Measurements from ENCODE around the gene BROX. TPM values are rescaled to one million over a fixed set of nuclear protein-coding genes. Genes with fewer than 3 reads are reported as not detected.

Gene BROX
- total RNA-seq, 2 donors from 2014 or later: 56.8 to 79.8 TPM

DNA sequence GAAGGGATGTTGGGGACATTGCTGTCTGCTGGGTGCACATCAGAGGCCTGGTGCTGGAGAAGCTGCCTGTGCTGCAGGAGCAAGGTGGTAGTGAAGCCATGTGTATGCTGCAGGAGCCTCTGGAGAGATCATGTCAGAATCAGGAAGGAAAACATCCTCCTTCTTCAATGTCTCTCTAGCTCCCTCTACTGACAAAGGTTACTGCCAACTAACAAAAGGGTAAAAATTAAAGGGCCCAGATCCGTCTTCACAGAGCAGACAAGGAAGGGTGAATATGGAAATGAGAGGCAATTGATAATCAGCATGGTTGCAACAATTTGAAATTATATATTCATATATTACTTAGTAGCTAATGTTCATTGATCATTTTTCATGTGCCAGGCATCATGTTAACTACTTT is 56.8 kb downstream of the BROX start:
- no peaks in the 10 kb centered on the region for H3K4me1 ChIP-seq
- no peak overlapping the region for H3K9ac ChIP-seq (ENCODE audit: low read depth in 2 of 2, low read length in 2 of 2)
- TF ChIP-seq, protein P1, sequence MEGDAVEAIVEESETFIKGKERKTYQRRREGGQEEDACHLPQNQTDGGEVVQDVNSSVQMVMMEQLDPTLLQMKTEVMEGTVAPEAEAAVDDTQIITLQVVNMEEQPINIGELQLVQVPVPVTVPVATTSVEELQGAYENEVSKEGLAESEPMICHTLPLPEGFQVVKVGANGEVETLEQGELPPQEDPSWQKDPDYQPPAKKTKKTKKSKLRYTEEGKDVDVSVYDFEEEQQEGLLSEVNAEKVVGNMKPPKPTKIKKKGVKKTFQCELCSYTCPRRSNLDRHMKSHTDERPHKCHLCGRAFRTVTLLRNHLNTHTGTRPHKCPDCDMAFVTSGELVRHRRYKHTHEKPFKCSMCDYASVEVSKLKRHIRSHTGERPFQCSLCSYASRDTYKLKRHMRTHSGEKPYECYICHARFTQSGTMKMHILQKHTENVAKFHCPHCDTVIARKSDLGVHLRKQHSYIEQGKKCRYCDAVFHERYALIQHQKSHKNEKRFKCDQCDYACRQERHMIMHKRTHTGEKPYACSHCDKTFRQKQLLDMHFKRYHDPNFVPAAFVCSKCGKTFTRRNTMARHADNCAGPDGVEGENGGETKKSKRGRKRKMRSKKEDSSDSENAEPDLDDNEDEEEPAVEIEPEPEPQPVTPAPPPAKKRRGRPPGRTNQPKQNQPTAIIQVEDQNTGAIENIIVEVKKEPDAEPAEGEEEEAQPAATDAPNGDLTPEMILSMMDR (IDR thresholded peaks at IDR 0.05): peak; percentile 11
- no peak for DNase-seq
- no peak overlapping the region for H3K4me3 ChIP-seq
- intact Hi-C loops (cut with DNase I): no loop called here
- no peaks in the 10 kb centered on the region for H3K27me3 ChIP-seq
- no peaks in the 10 kb centered on the region for H3K36me3 ChIP-seq
- H3K27ac ChIP-seq: no peak overlapping the region
- H3K9me3 ChIP-seq: no peaks in the 10 kb centered on the region

DNA sequence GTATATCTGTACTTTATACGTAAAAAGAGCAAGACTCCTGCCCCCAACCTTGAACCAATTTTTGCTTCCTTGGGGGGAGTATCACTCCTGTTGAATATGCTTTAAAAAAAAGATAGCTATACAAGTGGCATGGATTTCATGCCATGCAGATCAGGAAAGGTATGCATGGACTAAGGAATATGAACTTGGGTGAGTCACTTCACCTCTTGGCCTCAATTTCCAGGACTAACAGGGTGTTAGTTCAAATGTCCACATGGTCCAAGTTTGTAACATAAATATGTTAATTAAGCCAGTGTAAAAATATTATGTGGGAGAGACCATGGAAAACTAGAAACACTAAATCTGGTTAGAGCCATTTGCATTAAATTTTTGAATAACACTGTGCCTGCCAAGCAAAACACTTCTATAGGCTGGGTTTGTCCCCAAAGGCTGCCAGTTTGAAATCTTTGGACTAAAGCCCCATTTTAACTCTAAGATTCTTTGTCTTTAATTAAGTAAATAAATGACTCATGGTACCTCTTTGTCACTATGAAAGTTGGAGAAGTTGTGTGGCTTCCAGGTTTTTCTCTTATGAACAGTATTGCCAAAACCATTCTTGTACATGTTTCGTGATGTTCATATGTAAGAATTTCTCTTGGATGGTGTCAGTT is 57.7 kb downstream of the BROX start:
- no peak overlapping the region for H3K27ac ChIP-seq
- TF ChIP-seq, protein P1 (IDR thresholded peaks at IDR 0.05): no peak
- intact Hi-C loops (cut with DNase I): no loop called here

GRCh38 chr1:222772996-222773379 is 60.6 kb downstream of the BROX start:
- no peak overlapping the region for H3K4me3 ChIP-seq
- no peaks in the 10 kb centered on the region for H3K36me3 ChIP-seq
- H3K4me1 ChIP-seq: no peaks in the 10 kb centered on the region
- no peaks in the 10 kb centered on the region for H3K9me3 ChIP-seq
- TF ChIP-seq, protein P1 (IDR thresholded peaks at IDR 0.05): no peak
- no peaks in the 10 kb centered on the region for H3K27me3 ChIP-seq
- DNase-seq: no peak
- intact Hi-C loops (cut with DNase I): no loop called here
- H3K9ac ChIP-seq (ENCODE audit: low read depth in 2 of 2, low read length in 2 of 2): peak overlapping the region in 1 of 2 donors; percentile 12
- H3K27ac ChIP-seq: peak overlapping the region; percentile 6

More for the DNA sequence above, 57.7 kb downstream of the BROX start:
- Histone ChIP-seq H3K4me1 (no peaks in the 10 kb centered on the region), H3K4me3 (no peak overlapping the region), H3K36me3 (no peaks in the 10 kb centered on the region), H3K27me3 (no peaks in the 10 kb centered on the region), H3K9ac (ENCODE audit: low read depth in 2 of 2, low read length in 2 of 2) (no peak overlapping the region), H3K9me3 (no peaks in the 10 kb centered on the region)
- DNase-seq: no peak

DNA sequence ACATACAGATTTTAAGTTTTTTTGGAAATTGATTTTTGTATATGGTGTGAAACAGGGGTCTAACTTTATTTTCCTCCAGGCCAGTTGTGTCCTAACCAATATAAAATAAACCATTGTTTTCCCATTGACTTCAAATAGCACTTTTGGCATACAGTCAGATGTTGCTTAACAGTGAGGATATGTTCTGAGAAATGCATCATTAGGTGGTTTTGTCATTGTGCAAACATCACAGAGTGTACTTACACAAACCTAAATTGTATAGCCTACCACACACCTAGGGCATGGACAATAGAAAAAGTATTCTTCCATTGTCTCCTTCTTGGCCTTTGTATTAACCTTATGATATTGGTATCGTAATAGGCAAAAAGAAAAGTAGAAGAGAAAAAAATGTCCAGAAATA is 65.1 kb downstream of the BROX start:
- no peaks in the 10 kb centered on the region for H3K36me3 ChIP-seq
- no peaks in the 10 kb centered on the region for H3K4me1 ChIP-seq
- H3K9me3 ChIP-seq: no peaks in the 10 kb centered on the region
- H3K4me3 ChIP-seq: no peak overlapping the region
- H3K27ac ChIP-seq: no peak overlapping the region
- intact Hi-C loops (cut with DNase I): no loop called here
- no peaks in the 10 kb centered on the region for H3K27me3 ChIP-seq
- no peak overlapping the region for H3K9ac ChIP-seq (ENCODE audit: low read depth in 2 of 2, low read length in 2 of 2)
- TF ChIP-seq, protein P1 (IDR thresholded peaks at IDR 0.05): no peak
- no peak for DNase-seq

GRCh38 chr1:222777977-222778376 is 65.6 kb downstream of the BROX start:
- intact Hi-C loops (cut with DNase I): no loop called here
- Histone ChIP-seq H3K4me1 (no peaks in the 10 kb centered on the region), H3K27ac (no peak overlapping the region), H3K27me3 (no peaks in the 10 kb centered on the region), H3K36me3 (no peaks in the 10 kb centered on the region), H3K9ac (ENCODE audit: low read depth in 2 of 2, low read length in 2 of 2) (no peak overlapping the region), H3K4me3 (no peak overlapping the region), H3K9me3 (no peaks in the 10 kb centered on the region)
- TF ChIP-seq, protein P1 (IDR thresholded peaks at IDR 0.05): no peak
- DNase-seq: no peak
